ENCODE data around the gene ELF3. TPM values are rescaled to one million over a fixed set of nuclear protein-coding genes. Genes with fewer than 3 reads are reported as not detected.
A peak's percentile ranks its signal among the peaks of the same experiment; 100 is the strongest.

The ELF3 gene
- total and polyA plus RNA-seq, 4 donors = 10.1 to 38.7 (median 25.6) TPM

GRCh38 chr1:202046227-202046626, 35.8 kb downstream of the ELF3 start (continued):
- TF ChIP-seq ZBTB33 (IDR thresholded peaks at IDR 0.05) = no peak
- peak; percentile 28 for TF ChIP-seq HNF4G (IDR thresholded peaks at IDR 0.05)
- TF ChIP-seq JUND (IDR thresholded peaks at IDR 0.05) = peak in 1 of 2 donors; percentile 14
- TF ChIP-seq GABPA (IDR thresholded peaks at IDR 0.05 in 1 of 2, conservative IDR thresholded peaks at IDR 0.05 in 1 of 2) = no peak
- TF ChIP-seq CTCF (IDR thresholded peaks at IDR 0.05; ENCODE audit: low read depth, low read length, missing input control) = no peak

GRCh38 chr1:202046748-202047708, 36.6 kb downstream of the ELF3 start:
- H3K4me1 ChIP-seq (ENCODE audit: control insufficient read depth in 4 of 4, insufficient read depth in 4 of 4, low read length in 3 of 4) = peaks cover 0 to 6% (median 6%) of the 10 kb centered on the region in 4 donors
- no peak overlapping the region for H3K9ac ChIP-seq (ENCODE audit: low read depth in 1 of 2, low read length in 2 of 2)
- no peaks in the 10 kb centered on the region for H3K27me3 ChIP-seq (ENCODE audit: control insufficient read depth in 4 of 4, insufficient read depth in 4 of 4, low read length in 3 of 4)
- 81% methylated on average over 5 of the region's 5 CpGs for WGBS
- H3K27ac ChIP-seq (ENCODE audit: low read depth in 1 of 2, low read length in 2 of 2) = no peak overlapping the region
- no peak for TF ChIP-seq ZBTB33 (IDR thresholded peaks at IDR 0.05)
- no peak for TF ChIP-seq GABPA (IDR thresholded peaks at IDR 0.05 in 1 of 2, conservative IDR thresholded peaks at IDR 0.05 in 1 of 2)
- peak in 1 of 2 donors; percentile 10 for TF ChIP-seq JUND (IDR thresholded peaks at IDR 0.05)
- no peak for TF ChIP-seq FOXA1 (IDR thresholded peaks at IDR 0.05)
- TF ChIP-seq TAF1 (conservative IDR thresholded peaks at IDR 0.05) = no peak
- no peak for TF ChIP-seq HNF4A (conservative IDR thresholded peaks at IDR 0.05)
- TF ChIP-seq YY1 (IDR thresholded peaks at IDR 0.05) = no peak
- TF ChIP-seq ATF3 (IDR thresholded peaks at IDR 0.05) = no peak
- peak; percentile 35 for TF ChIP-seq FOXA2 (IDR thresholded peaks at IDR 0.05)
- TF ChIP-seq NR2F2 (IDR thresholded peaks at IDR 0.05) = no peak
- H3K36me3 ChIP-seq (ENCODE audit: control insufficient read depth in 4 of 4, insufficient read depth in 3 of 4, low read depth in 1 of 4, low read length in 3 of 4) = no peaks in the 10 kb centered on the region
- no peak for DNase-seq (ENCODE audit: low spot score)
- no peak overlapping the region for H3K4me3 ChIP-seq (ENCODE audit: low read depth in 1 of 3, low read length in 3 of 3)
- H3K9me3 ChIP-seq (ENCODE audit: control insufficient read depth in 4 of 4, low read length in 3 of 4) = no peaks in the 10 kb centered on the region

GRCh38 chr1:202047977-202048376, 37.6 kb downstream of the ELF3 start:
- H3K9me3 ChIP-seq (ENCODE audit: control insufficient read depth in 4 of 4, low read length in 3 of 4) = no peaks in the 10 kb centered on the region
- 83% methylated on average over 4 of the region's 4 CpGs for WGBS
- no peaks in the 10 kb centered on the region for H3K27me3 ChIP-seq (ENCODE audit: control insufficient read depth in 4 of 4, insufficient read depth in 4 of 4, low read length in 3 of 4)
- TF ChIP-seq HNF4G (IDR thresholded peaks at IDR 0.05) = no peak
- TF ChIP-seq GABPA (IDR thresholded peaks at IDR 0.05 in 1 of 2, conservative IDR thresholded peaks at IDR 0.05 in 1 of 2) = no peak
- no peak for TF ChIP-seq YY1 (IDR thresholded peaks at IDR 0.05)
- TF ChIP-seq ZBTB33 (IDR thresholded peaks at IDR 0.05) = no peak
- no peak for TF ChIP-seq RAD21 (IDR thresholded peaks at IDR 0.05)
- TF ChIP-seq NR2F2 (IDR thresholded peaks at IDR 0.05) = no peak
- TF ChIP-seq MAX (IDR thresholded peaks at IDR 0.05) = no peak
- TF ChIP-seq SP1 (IDR thresholded peaks at IDR 0.05) = no peak
- TF ChIP-seq FOXA1 (IDR thresholded peaks at IDR 0.05) = no peak
- no peak for TF ChIP-seq RXRA (IDR thresholded peaks at IDR 0.05)
- no peak for TF ChIP-seq TAF1 (conservative IDR thresholded peaks at IDR 0.05)
- no peak for TF ChIP-seq EGR1 (IDR thresholded peaks at IDR 0.05; ENCODE audit: low read depth in 2 of 2)
- H3K4me3 ChIP-seq (ENCODE audit: low read depth in 1 of 3, low read length in 3 of 3) = no peak overlapping the region
- peaks cover 0 to 6% (median 6%) of the 10 kb centered on the region in 4 donors for H3K4me1 ChIP-seq (ENCODE audit: control insufficient read depth in 4 of 4, insufficient read depth in 4 of 4, low read length in 3 of 4)
- DNase-seq (ENCODE audit: low spot score) = no peak
- H3K9ac ChIP-seq (ENCODE audit: low read depth in 1 of 2, low read length in 2 of 2) = no peak overlapping the region
- H3K36me3 ChIP-seq (ENCODE audit: control insufficient read depth in 4 of 4, insufficient read depth in 3 of 4, low read depth in 1 of 4, low read length in 3 of 4) = no peaks in the 10 kb centered on the region
- no peak overlapping the region for H3K27ac ChIP-seq (ENCODE audit: low read depth in 1 of 2, low read length in 2 of 2)

Data from liver (tissue), 9 donors.